GM19023 (cell line): Measurements from ENCODE around the gene POLN.

Experiments used
- ATAC-seq: cut with Tn5 transposase; IDR thresholded peaks from one replicate; pipeline ENCODE4 v1.9.1; 2021; ENCODE audit warnings: mild to moderate bottlenecking, moderate library complexity; ENCODE audit not compliant: unreplicated experiment

POLN gene

GRCh38 chr4:2252530-2253091 is 10.7 kb upstream of the POLN start:
- no peak for ATAC-seq

- no peak for ATAC-seq
These were observed 10.0 kb upstream of the POLN start for GRCh38 chr4:2251795-2252529.

- ATAC-seq = no peak
These were observed 9.3 kb upstream of the POLN start for GRCh38 chr4:2251073-2251794.

GRCh38 chr4:2250357-2251072 is 8.6 kb upstream of the POLN start:
- no peak for ATAC-seq

- ATAC-seq = no peak
These were observed 7.8 kb upstream of the POLN start for GRCh38 chr4:2249526-2250356.

- ATAC-seq = no peak
These were observed 6.9 kb upstream of the POLN start for GRCh38 chr4:2248821-2249261.

- no peak for ATAC-seq
These were observed 6.3 kb upstream of the POLN start for GRCh38 chr4:2248044-2248780.

- ATAC-seq = no peak
These were observed 5.5 kb upstream of the POLN start for GRCh38 chr4:2247128-2248043.

GRCh38 chr4:2246384-2247127 is 4.6 kb upstream of the POLN start:
- ATAC-seq = no peak

GRCh38 chr4:2245787-2246275 is 3.9 kb upstream of the POLN start:
- no peak for ATAC-seq

- no peak for ATAC-seq
These were observed 3.3 kb upstream of the POLN start for GRCh38 chr4:2245057-2245786.

GRCh38 chr4:2243681-2244380 is 1.9 kb upstream of the POLN start:
- no peak for ATAC-seq

- no peak for ATAC-seq
These were observed 918 bp downstream of the POLN start for GRCh38 chr4:2241003-2241402.

GRCh38 chr4:2236944-2237666 is 4.8 kb downstream of the POLN start:
- ATAC-seq = no peak

GRCh38 chr4:2231082-2231481 is 10.8 kb downstream of the POLN start:
- ATAC-seq = no peak

GRCh38 chr4:2226261-2226660 is 15.7 kb downstream of the POLN start:
- ATAC-seq = no peak
